HG03095 (cell line): ENCODE measurements around the gene SF3B4.
A peak's percentile ranks its signal among the peaks of the same experiment; 100 is the strongest.
"Not testable (repeated sequence)": the region's sequence is repeated elsewhere in the genome, so short reads cannot be mapped to it uniquely, and the experiment has no call there.

Experiments used
- ATAC-seq: cut with Tn5 transposase; IDR thresholded peaks from one replicate; pipeline ENCODE4 v1.9.1; 2021; ENCODE audit warnings: moderate library complexity; ENCODE audit not compliant: unreplicated experiment

Gene SF3B4

GRCh38 chr1:149888999-149889289, 38.7 kb downstream of the SF3B4 start:
- ATAC-seq: no peak

GRCh38 chr1:149888247-149888998, 39.2 kb downstream of the SF3B4 start:
- ATAC-seq: peak; percentile 17

- peak; percentile 46 for ATAC-seq
Measured at GRCh38 chr1:149887456-149888246, 40.0 kb downstream of the SF3B4 start.

- ATAC-seq: not testable (repeated sequence)
Measured at GRCh38 chr1:149887196-149887455, 40.5 kb downstream of the SF3B4 start.

GRCh38 chr1:149886396-149887195, 41.0 kb downstream of the SF3B4 start:
- peak; percentile 58 for ATAC-seq

GRCh38 chr1:149886121-149886395, 41.5 kb downstream of the SF3B4 start:
- ATAC-seq: not testable (repeated sequence)

GRCh38 chr1:149885339-149886120, 42.1 kb downstream of the SF3B4 start:
- ATAC-seq: no peak

GRCh38 chr1:149884433-149885338, 42.9 kb downstream of the SF3B4 start:
- ATAC-seq: no peak

GRCh38 chr1:149883598-149884247, 43.9 kb downstream of the SF3B4 start:
- ATAC-seq: no peak

- ATAC-seq: no peak
Measured at GRCh38 chr1:149881876-149882275, 45.7 kb downstream of the SF3B4 start.

- no peak for ATAC-seq
Measured at GRCh38 chr1:149879556-149879955, 48.0 kb downstream of the SF3B4 start.

- ATAC-seq: no peak
Measured at GRCh38 chr1:149877211-149877946, 50.2 kb downstream of the SF3B4 start.
